Activated CD4-positive, alpha-beta T cell treated with anti-CD3 and anti-CD28 coated beads, Interleukin-2, Interleukin-6, amounts not matched to agents 100 ng/mL and 50 ng/mL, durations not matched to agents 16 hours and 8 hours (primary cell): ENCODE results near the gene ZMYM2.

Experiments used
- DNase-seq: peaks from one replicate; pipeline ENCODE4 v3.0.0-alpha.2; 2020

Gene ZMYM2

GRCh38 chr13:20049558-20050473, 91.3 kb downstream of the ZMYM2 start:
- DNase-seq = peak; percentile 36

GRCh38 chr13:20051366-20051765, 92.8 kb downstream of the ZMYM2 start:
- DNase-seq = no peak

DNA sequence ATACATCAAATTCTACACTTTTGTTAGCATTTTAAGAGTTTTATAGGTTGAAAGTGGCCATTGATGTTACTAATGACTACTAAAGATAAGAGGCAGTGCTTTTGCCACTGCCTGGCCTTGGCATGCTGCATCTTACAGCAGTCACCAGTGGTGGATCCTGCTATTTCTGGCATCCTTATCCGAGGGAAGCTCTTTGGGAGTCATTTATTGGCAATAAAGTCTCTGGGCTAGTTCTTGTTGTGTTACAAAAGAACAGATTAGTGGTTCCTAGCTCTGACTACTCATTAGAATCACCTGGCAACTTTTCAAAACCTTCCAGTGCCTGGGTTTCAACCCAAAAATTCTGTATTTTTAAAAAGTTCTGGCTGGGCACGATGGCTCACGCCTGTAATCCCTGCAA, 94.5 kb downstream of the ZMYM2 start:
- no peak for DNase-seq

DNA sequence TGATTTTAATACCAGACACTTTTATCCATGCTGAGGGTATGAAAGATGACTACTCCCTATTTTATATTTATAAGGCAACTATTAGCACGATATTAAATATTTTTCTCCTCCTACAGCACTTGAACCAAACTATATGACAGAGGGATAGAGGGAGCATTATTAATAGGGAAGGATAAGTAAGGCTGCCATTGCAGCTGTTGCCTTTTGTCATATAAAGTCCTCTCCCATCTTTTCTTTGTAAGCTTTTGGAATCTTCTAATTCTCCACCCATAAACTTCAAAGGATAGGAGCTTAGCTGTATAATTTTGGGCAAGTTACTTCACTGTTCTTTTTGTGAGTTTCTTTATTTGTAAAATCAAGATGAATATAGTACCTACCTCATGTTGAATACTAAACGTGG, 95.4 kb downstream of the ZMYM2 start:
- no peak for DNase-seq

DNA sequence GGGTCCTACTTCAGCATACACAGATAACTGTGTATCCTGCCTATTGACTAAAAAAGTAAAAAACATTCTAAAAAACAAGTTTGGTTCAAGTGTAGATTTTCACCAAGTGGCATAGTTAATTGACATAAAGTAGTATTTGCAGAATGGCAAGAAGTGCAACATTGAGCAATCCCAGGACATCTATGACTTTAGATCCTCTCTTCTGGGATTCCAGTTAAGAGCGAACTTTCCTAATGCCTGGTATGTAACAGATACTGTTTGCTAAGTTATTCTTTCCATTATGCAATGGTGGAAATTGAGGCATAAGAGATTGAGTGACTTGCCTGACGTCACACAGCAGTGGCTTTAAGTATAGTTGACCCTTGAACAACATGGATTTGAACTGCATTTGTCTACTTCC, 96.1 kb downstream of the ZMYM2 start:
- DNase-seq = no peak

DNA sequence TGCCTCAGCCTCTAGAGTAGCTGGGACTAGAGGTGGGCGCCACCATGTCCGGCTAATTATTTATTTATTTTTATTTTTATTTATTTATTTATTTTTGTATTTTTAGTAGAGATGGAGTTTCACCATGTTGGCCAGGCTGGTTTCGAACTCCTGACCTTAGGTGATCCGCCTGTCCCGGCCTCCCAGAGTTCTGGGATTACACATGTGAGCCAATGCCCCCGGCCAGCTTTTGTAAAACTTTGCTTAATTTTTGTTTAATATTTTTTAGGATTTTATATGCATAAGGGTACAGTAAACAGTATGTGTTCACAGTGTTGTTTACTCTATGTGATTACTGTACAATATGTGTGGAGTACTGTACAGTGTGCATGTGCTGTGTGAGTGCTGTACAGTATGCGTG, 98.7 kb downstream of the ZMYM2 start:
- no peak for DNase-seq

GRCh38 chr13:20057963-20058362, 99.4 kb downstream of the ZMYM2 start:
- no peak for DNase-seq

GRCh38 chr13:20058476-20058875, 99.9 kb downstream of the ZMYM2 start:
- no peak for DNase-seq

DNA sequence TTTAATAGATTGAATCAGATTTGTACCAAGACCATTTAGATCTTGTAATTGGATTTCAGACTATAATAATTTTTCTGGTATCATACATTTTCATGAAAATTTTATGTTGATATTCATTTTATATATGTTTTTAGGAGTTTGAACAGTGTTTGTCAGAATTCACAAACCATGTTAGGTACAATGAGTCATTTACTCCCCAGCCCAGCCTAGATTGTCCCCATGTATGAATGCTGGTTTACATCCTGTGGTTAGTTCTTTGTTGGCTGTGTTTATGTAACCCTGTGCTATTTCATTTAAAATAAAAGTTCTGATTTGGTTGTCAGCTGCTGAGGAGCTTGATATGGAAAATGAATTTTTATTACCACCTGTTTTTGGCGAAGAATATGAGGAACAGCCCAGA, 105.6 kb downstream of the ZMYM2 start:
- DNase-seq = peak; percentile 31

DNA sequence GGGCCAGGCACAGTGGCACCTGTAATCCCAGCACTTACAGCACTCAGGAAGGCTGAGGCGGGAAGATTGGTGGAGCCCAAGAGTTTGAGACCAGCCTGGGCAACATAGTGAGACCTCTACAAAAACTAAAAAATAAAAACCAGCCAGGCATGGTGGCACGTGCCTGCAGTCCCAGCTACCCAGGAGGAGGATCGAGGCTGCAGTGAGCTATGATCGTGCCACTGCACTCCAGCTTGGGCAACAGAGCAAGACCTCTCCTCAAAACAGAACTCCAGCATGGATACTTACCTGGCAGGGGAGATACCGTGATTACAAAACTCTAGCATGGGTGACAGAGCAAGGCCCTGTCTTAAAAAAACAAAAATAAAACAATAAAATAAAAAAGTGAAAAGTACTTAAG, 107.0 kb downstream of the ZMYM2 start:
- DNase-seq = no peak

GRCh38 chr13:20069956-20070355, 111.4 kb downstream of the ZMYM2 start:
- DNase-seq = no peak

DNA sequence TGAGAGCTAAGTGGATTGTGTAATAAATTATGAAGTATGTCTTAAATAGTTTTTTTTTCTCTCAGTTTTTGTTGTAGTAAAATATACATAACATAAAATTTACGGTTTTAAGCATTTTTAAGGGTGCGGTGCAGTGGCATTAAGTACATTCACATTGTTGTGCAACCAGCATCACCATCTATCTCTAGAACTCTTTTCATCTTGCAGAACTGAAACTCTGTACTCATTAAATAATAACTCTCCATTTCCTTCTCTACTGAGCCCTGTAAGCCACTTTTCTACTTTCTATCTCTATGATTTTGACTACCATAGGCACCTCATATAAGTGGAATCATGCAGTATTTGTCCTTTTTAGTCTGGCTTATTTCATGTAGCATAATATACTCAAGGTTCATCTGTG, 115.2 kb downstream of the ZMYM2 start:
- DNase-seq = no peak

GRCh38 chr13:20074966-20075365, 116.4 kb downstream of the ZMYM2 start:
- no peak for DNase-seq

- no peak for DNase-seq
Measured at GRCh38 chr13:20077086-20077485, 118.6 kb downstream of the ZMYM2 start.

- DNase-seq = no peak
Measured at GRCh38 chr13:20080377-20081164, 122.0 kb downstream of the ZMYM2 start.

GRCh38 chr13:20090349-20090748, 131.8 kb downstream of the ZMYM2 start:
- no peak for DNase-seq

DNA sequence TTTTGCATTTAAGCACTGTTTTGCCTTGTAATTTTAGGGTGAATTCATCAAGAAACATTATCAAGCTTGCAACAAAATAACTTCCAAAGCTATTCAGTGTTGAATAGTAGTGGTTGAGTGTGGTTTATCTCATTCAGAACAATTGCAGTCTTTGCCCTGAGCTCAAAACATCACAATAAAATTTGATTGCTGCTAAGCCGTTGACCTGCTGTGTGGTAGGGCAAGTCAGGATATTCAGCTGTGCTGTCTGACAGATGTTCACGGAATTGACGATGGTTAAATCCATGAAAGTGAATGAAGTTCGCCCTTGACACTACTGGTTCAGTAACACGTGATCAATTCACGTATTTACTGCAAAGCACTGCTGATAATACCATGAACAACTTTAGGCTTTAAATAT, 135.4 kb downstream of the ZMYM2 start:
- DNase-seq = no peak

DNA sequence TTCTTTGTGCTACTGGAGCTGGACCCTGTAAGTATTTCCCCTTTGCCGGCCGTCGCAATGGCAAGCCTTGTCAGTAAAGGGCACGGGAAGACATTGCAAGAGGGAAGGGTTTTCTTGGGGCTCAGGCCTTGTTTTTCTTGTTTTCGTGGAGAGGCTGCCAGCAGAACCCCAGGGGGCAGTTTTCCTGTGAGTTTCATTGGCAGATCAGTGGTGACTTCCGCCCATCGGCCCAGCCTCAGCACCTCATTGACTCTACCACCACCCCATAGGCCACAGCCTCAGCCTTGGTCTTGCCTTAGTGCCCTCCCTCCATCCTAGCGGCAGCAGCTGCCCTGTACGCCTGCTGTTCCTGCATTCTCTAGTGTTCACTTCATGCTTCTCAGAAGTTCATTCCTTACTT, 140.8 kb downstream of the ZMYM2 start:
- DNase-seq = no peak

GRCh38 chr13:20101467-20102316, 143.2 kb downstream of the ZMYM2 start:
- no peak for DNase-seq

- DNase-seq = no peak
Measured at GRCh38 chr13:20102525-20103180, 144.1 kb downstream of the ZMYM2 start.

- DNase-seq = no peak
Measured at GRCh38 chr13:20105161-20105689, 146.7 kb downstream of the ZMYM2 start.

DNA sequence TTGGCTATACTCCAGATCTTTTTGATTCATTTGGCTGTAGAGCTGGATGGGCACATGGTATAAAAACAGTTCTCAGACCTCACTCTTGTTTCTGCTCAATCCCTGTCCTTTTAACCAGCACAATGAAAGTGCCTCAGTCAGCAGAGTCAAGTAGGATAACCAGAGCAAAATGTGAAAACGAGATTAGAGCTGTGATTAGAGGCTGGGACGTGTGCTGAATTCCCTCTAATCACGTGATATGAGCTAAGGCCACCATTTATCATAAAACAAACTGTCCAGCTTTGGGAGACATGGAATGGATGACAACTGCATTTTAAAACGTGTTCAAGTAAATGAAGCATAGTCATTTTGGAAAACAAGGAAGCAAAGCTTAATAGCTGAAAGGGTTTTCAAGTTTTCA, 148.2 kb downstream of the ZMYM2 start:
- no peak for DNase-seq
